Limb (tissue), 2 donors: ENCODE results near the gene TPSD1.

Experiments used
- DNase-seq, 2 donors: peaks; one replicate each; pipeline ENCODE4 v3.0.0-alpha.2; 2016; ENCODE audit errors: extremely low spot score in 2 of 2

TPSD1 gene

DNA sequence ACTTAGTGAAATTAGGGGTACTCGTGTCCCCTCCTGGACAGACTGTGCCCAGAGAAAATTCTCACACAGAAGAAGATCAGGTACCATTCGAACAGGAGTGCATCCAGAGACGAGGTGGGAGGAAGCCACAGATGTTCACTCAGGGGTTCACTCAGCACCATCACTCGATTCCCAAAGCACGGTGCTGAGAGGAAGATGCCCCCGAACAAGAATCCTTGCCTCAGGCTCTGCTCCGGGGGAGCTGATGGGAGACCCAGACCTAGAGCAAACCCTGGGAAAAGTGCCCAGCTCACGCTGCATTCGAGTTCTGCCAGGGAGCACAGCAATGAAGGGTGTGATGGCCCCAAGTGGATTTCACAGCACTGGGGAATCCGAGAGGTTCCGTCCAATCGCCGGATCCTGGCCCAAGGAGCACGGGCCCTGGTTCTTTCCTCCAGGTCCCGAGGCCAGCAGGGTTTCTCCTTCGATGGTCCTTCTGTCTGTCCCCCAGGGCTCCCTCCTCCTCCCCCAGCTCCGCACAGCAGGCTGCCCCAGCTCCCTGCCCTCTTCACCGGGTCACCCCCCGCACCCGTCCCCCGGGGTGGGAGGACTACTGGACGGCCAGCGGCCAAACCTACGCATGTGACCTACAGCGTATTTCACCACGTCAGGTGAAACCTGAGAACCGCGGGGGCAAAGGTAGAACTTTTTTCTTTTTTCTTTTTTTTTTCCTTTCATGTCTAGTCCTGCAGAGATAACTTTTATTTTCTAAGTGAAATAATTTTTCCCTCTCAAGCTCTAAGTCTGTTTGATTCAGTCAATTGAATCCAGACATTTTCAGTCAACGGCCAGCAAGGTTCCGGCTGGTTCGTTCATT is 43.4 kb downstream of the TPSD1 start:
- no peak for DNase-seq

DNA sequence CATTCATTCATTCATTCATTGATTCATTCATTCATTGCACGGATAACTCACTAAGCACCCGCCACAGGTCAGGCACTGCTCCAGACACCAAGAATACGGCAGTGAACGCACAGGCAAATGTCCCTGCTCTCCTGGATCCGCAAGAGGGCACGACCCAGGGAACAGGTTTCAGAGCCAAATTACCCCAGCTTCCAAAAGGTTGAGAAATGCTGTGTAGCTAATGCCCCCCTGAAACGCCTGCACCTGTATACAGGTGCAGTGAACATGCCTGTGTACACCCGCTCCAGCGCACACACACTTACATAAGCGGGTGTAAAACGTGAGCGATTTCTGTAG is 44.0 kb downstream of the TPSD1 start:
- DNase-seq, result no peak

DNA sequence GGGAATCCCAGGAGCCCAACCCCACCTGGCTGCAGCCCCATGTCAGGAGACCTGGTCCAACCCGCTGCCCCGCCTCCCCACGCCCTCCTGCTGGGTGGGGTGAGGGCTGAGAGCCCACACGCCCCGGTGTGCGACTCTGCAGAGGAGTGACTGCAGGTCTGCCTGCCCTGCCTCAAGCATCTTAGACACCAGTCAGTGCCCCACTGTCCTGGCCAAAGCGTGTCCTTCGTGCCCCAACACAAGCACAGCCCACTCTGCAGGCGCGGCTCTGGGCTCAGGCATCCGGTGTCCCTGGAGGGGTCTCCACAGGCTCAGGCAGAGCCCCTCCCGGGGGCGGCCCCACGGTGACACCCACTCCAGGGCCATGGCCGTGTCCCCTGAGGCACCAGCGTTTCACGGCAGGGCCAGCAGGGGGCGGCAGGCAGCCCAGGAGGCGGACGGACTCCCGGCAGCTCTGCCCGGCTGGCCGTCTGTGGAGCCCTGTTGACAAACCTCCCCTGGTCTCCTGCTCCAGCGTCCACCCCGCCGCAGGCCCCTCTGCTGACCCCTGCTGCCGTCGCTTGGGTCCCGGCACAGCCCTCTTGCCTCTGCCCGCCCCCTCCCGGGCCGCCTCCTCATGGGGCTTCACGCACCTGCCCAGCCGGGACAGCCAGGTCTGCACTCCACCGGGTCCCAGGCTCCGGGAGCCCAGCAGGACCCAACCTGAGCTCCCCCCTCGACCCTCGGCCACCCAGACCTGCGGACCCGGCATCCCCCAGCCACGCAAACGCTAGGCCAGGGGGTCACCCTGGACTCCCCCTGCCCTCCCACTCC is 45.0 kb downstream of the TPSD1 start:
- peak in 1 of 2 donors; percentile 72 for DNase-seq

DNA sequence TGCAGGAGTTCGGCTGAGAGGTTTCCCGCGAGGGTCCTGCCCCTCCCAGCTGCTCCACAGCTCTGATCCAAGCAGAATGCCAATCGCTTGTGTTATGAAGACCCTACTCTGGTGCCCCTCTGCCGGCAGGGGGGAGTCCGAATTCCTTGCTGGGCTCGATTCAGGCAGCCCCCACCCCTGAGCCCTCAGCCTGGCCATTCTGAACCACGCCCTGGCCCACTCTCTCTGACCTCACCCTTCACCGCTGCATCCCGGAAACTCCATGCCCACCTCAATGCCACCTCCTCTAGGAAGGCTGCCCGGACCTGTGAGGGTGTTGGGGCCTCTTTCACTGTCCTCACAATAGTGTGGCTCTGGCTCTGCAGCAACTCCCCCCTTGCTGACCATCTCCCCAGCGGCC is 45.7 kb downstream of the TPSD1 start:
- no peak for DNase-seq

DNA sequence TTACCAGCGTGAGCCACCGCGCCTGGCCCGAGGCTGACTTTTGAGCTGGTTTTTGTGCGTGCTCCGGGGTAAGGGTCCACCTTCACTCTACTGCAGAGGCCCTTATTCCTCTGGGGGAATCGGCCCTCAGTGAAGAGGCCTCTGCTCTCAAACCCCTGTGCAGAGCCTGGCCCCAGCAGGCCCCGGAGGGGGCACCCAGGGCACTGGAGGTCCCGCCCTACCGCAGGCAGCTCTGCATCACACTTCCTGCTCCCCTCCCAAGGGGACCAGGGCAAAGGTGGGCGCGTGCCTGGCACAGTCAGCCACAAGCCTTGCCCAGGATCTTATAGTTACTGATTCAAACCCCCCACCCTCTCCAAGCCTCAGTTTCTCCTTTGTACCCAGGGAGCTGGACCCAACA is 50.0 kb downstream of the TPSD1 start:
- no peak for DNase-seq

DNA sequence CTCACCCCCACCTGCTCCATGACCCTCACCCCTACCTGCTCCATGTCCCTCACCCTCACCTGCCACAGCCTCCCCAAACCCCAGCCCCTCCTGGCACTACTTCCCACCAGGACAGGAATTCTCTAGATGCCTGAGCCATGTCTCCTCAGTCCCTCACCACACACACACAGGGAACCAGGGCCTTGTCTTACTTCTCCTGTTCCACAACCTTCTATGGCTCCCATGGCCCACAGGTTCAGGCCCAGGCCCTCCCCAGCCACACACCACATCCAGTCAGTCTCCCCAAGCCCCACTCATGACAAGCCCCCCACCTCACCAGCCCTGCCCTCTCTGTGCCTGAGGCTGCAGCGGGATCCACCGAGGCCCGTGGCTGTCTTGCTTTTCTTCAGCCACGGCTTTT is 50.5 kb downstream of the TPSD1 start:
- DNase-seq, result no peak

DNA sequence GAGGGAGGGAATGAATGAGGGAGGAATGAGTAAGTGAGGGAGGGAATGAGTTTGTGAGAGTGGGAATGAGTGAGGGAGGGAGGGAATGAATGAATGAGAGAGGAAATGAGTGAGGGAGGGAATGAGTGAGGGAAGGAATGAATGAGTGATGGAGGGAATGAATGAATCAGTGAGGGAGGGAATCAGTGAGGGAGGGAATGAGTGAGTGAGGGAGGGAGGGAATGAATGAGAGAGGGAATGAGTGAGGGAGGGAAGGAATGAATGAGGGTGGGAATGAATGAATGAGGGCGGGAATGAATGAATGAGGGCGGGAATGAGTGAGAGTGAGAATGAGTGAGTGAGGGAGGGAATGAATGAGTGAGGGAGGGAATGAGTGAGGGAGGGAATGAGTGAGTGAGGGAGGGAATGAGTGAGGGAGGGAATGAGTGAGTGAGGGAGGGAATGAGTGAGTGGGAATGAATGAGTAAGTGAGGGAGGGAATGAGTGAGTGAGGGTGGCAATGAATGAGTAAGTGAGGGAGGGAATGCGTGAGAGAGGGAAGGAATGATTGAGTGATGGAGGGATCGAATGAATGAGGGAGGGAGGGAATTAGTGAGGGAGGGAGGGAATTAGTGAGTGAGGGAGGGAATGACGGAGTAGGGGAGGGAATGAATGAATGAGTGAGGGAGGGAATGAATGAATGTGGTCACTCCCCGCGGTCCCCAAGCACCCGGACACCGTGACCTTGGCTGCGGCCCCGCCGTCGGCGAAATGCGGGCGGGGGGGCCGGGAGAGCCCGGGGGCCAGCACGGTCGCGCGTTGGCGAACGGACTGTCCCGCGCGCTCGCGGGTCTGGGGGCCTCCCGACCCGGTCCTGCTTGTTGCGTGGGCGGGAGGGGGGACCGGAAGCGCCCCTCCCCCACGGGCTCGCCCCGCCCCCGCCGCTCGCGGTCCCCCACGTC is 52.4 kb downstream of the TPSD1 start:
- no peak for DNase-seq
